H1 (cell line): ENCODE measurements around the gene PGAM4. TPM values are rescaled to one million over a fixed set of nuclear protein-coding genes. Genes with fewer than 3 reads are reported as not detected.

ENCODE experiments used
- BRCA1 ChIP-seq: IDR thresholded peaks from 2 replicates; pipeline ENCODE4 v1.6.1; 2012; ENCODE audit warnings: low read depth, low read length, improper control_type of control experiment
- CBX5 ChIP-seq: fragments of 300-800, 300-1000 bp; sonication (generic); IDR thresholded peaks from 2 replicates; pipeline ENCODE4 v1.7.1; 2016; ENCODE audit warnings: antibody characterized with exemption, low read length, low read depth
- CHD7 ChIP-seq: fragments of 300-600 bp; sonication (generic); IDR thresholded peaks from 2 replicates; pipeline ENCODE4 v1.7.1; 2012; ENCODE audit warnings: low read length, moderate library complexity, mild to moderate bottlenecking, inconsistent platforms; ENCODE audit not compliant: insufficient replicate concordance
- EP300 ChIP-seq, 2 experiments: IDR thresholded peaks; 1 replicate in 1 of 2; 2 replicates in 1 of 2; pipeline ENCODE4 v1.6.1; 2011 to 2012; ENCODE audit warnings: low read depth in 2 of 2, low read length in 2 of 2, mild to moderate bottlenecking in 2 of 2, borderline replicate concordance in 1 of 2, inconsistent platforms in 1 of 2, moderate library complexity in 1 of 2
- KDM4A ChIP-seq: IDR thresholded peaks from one replicate; pipeline ENCODE4 v1.7.1; 2012; ENCODE audit warnings: low read depth, mild to moderate bottlenecking, moderate library complexity, low read length, inconsistent platforms; ENCODE audit not compliant: severe bottlenecking
- MAFK ChIP-seq: IDR thresholded peaks from 2 replicates; pipeline ENCODE4 v1.6.1; 2012; ENCODE audit warnings: low read depth, mild to moderate bottlenecking, improper control_type of control experiment, low read length
- PHF8 ChIP-seq: fragments of 200-600 bp; sonication (generic); conservative IDR thresholded peaks from 2 replicates; pipeline ENCODE4 v1.7.1; 2012; ENCODE audit warnings: low read depth, mild to moderate bottlenecking, inconsistent platforms, low read length, moderate library complexity
- RBBP5 ChIP-seq: IDR thresholded peaks from 2 replicates; pipeline ENCODE4 v1.7.1; 2012; ENCODE audit warnings: low read depth, mild to moderate bottlenecking, inconsistent platforms, low read length, moderate library complexity, borderline replicate concordance
- RFX5 ChIP-seq: IDR thresholded peaks from 2 replicates; pipeline ENCODE4 v1.6.1; 2011; ENCODE audit warnings: low read depth, low read length, improper control_type of control experiment, borderline replicate concordance
- SIN3A ChIP-seq, 2 experiments: IDR thresholded peaks in 1 of 2; conservative IDR thresholded peaks in 1 of 2; 2 replicates each; pipeline ENCODE4 v1.6.1; 2011 to 2012; ENCODE audit warnings: low read length in 2 of 2, improper control_type of control experiment in 1 of 2, low read depth in 1 of 2, mild to moderate bottlenecking in 1 of 2
- TCF12 ChIP-seq: IDR thresholded peaks from 2 replicates; pipeline ENCODE4 v1.6.1; 2011; ENCODE audit warnings: low read depth, mild to moderate bottlenecking, low read length
- YY1 ChIP-seq: IDR thresholded peaks from 2 replicates; pipeline ENCODE4 v1.6.1; 2011; ENCODE audit warnings: low read depth, mild to moderate bottlenecking, low read length
- polyA plus RNA-seq, 7 experiments: library from polyadenylated mRNA; depleted of rRNA in 3 of 7; stranded (reverse) in 5 of 7; unstranded in 2 of 7; fragments of >200 nt in 5 of 7; fragments of 200-250 nt in 2 of 7; gene quantifications; 1 replicate in 5 of 7; 2 replicates in 1 of 7; 4 replicates in 1 of 7; pipeline versions ENCODE4 v1.2.1 to v1.2.3, GENCODE V29; 2011 to 2013; ENCODE audit warnings: missing spikeins in 2 of 7, mixed read lengths in 2 of 7
- total RNA-seq: library from RNA; stranded (reverse); fragmentation: NEBNext Ultra II Directional; extraction: Animal tissue kit (Norgen Biotek cat#: 25700); gene quantifications from 2 replicates; pipeline ENCODE4 v1.2.1, GENCODE V29; 2021

The PGAM4 gene
- total and polyA plus RNA-seq, 2 of the 8 experiments (the other 6 are each of a cell fraction or from before 2014, with no cell fraction given): 0.54 to 0.56 TPM

GRCh38 chrX:77936299-77936698 is 33.1 kb downstream of the PGAM4 start (continued):
- TF ChIP-seq CHD7 (no peak), RBBP5 (no peak), SIN3A (conservative IDR thresholded peaks at IDR 0.05 in 1 of 2, IDR thresholded peaks at IDR 0.05 in 1 of 2; ENCODE audit: low read depth in 1 of 2, low read length in 2 of 2) (no peak), TCF12 (no peak), MAFK (no peak), YY1 (no peak), KDM4A (no peak), BRCA1 (no peak), RFX5 (no peak), EP300 (IDR thresholded peaks at IDR 0.05; ENCODE audit: borderline replicate concordance in 1 of 2, low read depth in 2 of 2, low read length in 2 of 2) (no peak), CBX5 (no peak), PHF8 (no peak)
